Endothelial cell of hepatic sinusoid (primary cell): ENCODE measurements around the gene ILRUN.
"Not testable (repeated sequence)": the region's sequence is repeated elsewhere in the genome, so short reads cannot be mapped to it uniquely, and the experiment has no call there.

Experiments used
- in situ Hi-C: cut with HindIII; loops from 2 replicates; pipeline ENCODE4 v1.10.0; 2017; ENCODE audit warnings: low sequenced_read_pairs

ILRUN gene

GRCh38 chr6:34696739-34697543, at the start of gene ILRUN:
Gene ILRUN (minus strand): TSS chr6:34696767. CDS start chr6:34696603, 164 bp downstream.
- in situ Hi-C loops: no loop called here

GRCh38 chr6:34745277-34746103, 48.9 kb upstream of the ILRUN start:
- in situ Hi-C loops: no loop called here

GRCh38 chr6:34744294-34744647, 47.7 kb upstream of the ILRUN start:
- in situ Hi-C loops: not testable (repeated sequence)

- in situ Hi-C loops: no loop called here
Observed at GRCh38 chr6:34743625-34744293, 47.2 kb upstream of the ILRUN start.

GRCh38 chr6:34742094-34742493, 45.5 kb upstream of the ILRUN start:
- in situ Hi-C loops: no loop called here

GRCh38 chr6:34736823-34737222, 40.3 kb upstream of the ILRUN start:
- in situ Hi-C loops: no loop called here

GRCh38 chr6:34731393-34732060, 35.0 kb upstream of the ILRUN start:
- in situ Hi-C loops: no loop called here

GRCh38 chr6:34729631-34730470, 33.3 kb upstream of the ILRUN start:
- in situ Hi-C loops: no loop called here

- in situ Hi-C loops: no loop called here
Observed at GRCh38 chr6:34726055-34726454, 29.5 kb upstream of the ILRUN start.

GRCh38 chr6:34723203-34723602, 26.6 kb upstream of the ILRUN start:
- in situ Hi-C loops: no loop called here

- in situ Hi-C loops: no loop called here
Observed at GRCh38 chr6:34722451-34722850, 25.9 kb upstream of the ILRUN start.

- in situ Hi-C loops: not testable (repeated sequence)
Observed at GRCh38 chr6:34720160-34720559, 23.6 kb upstream of the ILRUN start.

- in situ Hi-C loops: not testable (repeated sequence)
Observed at GRCh38 chr6:34719646-34720045, 23.1 kb upstream of the ILRUN start.

- in situ Hi-C loops: no loop called here
Observed at GRCh38 chr6:34718976-34719375, 22.4 kb upstream of the ILRUN start.

GRCh38 chr6:34717466-34717865, 20.9 kb upstream of the ILRUN start:
- in situ Hi-C loops: no loop called here

- in situ Hi-C loops: no loop called here
Observed at GRCh38 chr6:34714663-34715062, 18.1 kb upstream of the ILRUN start.

- in situ Hi-C loops: not testable (repeated sequence)
Observed at GRCh38 chr6:34712881-34713280, 16.3 kb upstream of the ILRUN start.

GRCh38 chr6:34709386-34709785, 12.8 kb upstream of the ILRUN start:
- in situ Hi-C loops: no loop called here

- in situ Hi-C loops: no loop called here
Observed at GRCh38 chr6:34705241-34705640, 8.7 kb upstream of the ILRUN start.

GRCh38 chr6:34701199-34701598, 4.6 kb upstream of the ILRUN start:
- in situ Hi-C loops: no loop called here
